ENCODE results near the gene G6PC1.
"Not testable (repeated sequence)": the region's sequence is repeated elsewhere in the genome, so short reads cannot be mapped to it uniquely, and the experiment has no call there.

Gene G6PC1

DNA sequence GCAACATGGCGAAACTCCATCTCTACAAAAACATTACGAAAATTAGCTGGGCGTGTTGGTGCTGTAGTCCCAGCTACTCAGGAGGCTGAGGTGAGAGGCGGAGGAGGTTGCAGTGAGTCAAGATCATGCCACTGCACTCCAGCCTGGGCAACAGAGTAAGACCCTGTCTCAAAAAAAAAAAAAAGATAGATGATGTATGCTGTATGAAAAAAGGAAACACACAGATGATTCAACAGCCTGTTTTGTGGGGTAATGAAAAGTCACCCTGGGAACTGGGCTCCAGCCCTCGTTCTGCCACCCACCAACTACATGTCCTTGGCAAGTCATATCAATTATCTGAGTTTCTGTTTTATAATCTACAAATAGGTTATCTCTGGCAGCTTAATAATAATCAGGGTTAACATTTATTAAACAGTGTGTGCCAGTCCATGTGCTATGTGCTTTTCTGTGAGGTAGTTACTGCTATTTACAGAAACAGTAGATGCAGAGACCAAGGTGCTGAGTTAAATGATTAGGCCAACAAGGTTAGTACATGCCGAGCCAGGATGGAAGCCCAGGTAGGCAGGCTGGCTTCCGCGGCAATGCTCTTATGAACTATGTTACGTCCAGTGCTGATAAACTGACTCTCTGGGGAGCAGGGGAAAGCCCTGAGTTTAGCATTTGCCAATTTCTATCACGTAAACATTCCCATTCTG lies 1.1 kb downstream of the G6PC1 start:
- no peak for DNase-seq (ENCODE audit: low read depth, low spot score)

DNA sequence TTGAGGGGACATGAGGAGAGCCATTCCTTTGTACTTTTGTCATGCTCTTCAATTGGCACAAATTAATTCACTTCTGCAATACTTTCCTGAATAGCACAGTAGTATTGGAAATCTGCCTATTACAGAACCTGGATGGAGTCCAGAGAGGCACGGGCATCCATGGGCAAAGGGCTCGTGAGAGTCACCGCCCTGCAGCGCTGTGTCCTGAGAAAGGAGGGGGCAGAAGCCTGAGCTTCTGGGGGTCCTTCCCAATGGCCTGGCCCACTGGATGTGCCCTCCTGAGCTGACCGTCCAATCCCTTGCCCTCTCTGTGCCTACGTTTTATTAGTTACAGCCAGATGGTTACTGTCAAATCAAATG lies 3.5 kb downstream of the G6PC1 start:
- DNase-seq (ENCODE audit: low read depth, low spot score): no peak

DNA sequence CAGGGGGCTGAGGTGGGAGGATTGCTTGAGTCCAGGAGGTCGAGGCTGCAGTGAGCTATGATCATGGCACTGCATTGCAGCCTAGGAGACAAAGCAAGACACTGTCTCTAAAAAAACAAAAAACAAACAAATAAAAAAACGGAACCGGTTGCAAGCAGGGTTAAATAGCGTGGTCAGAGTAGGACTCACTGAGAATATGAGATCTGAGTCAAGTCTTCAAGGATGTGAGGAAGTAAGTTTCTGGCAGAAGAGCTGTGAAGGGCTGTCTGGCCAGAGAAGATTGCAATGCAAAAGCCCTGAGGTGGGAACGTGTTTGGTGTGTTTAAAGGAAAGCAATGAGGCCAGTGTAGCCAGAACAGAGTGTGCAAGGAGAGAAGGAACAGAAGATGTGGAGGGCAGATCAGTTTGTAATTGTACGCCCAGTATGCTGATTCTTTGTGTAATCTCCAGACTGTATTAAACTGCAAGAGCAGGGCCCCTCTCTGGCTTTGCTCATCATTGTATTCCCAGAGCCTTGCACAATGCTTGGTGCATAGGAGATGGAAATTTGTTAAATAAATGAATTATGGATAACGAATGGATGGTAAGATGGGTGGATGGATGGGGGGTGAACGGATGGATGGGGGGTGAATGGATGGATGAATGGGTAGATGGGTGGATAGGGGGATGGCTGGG lies 6.3 kb downstream of the G6PC1 start:
- DNase-seq (ENCODE audit: low read depth, low spot score): no peak

DNA sequence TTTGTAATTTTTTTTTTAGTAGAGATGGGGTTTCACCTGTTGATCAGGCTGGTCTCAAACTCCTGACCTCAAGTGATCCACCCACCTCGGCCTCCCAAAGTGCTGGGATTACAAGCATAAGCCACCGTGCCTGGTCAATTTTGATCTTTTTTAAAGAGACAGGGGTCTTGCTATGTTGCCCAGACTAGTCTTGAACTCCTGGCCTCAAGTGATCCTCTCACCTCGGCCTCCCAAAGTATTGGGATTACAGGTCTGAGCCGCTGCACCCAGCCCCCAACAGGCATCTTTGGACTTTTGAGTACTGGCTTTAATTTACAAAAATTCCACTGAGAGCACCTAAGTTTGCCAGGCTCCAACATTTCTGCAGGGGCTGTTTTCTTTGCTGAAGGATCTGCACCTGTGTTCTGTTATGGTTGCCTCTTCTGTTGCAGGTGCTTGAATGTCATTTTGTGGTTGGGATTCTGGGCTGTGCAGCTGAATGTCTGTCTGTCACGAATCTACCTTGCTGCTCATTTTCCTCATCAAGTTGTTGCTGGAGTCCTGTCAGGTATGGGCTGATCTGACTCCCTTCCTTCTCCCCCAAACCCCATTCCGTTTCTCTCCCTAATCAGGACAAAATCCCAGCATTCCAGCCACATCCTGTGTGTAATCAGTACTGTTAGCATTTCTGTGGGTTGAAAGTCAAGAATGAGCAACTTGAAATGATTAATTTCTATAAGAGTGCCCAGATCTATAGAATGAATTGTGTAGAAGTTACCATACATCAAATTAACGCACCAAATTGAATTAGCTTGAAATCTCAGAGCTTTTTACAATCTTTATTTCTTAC lies 8.5 kb downstream of the G6PC1 start:
- DNase-seq (ENCODE audit: low read depth, low spot score): peak; percentile 13

DNA sequence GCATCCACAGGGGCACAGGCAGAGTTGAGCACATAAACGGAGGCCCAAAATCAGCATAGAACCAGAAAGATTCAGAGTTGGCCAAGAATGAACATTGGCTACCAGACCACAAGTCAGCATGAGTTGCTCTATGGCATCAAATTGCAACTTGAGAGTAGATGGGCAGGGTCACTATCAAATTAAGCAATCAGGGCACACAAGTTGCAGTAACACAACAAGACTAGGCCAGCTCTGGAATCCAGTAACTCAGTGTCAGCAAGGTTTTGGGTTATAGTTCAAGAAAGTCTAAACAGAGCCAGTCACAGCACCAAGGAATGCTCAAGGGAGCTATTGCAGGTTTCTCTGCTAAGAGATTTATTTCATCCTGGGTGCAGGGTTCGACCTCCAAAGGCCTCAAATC lies 12.9 kb downstream of the G6PC1 start:
- no peak for DNase-seq (ENCODE audit: low read depth, low spot score)

DNA sequence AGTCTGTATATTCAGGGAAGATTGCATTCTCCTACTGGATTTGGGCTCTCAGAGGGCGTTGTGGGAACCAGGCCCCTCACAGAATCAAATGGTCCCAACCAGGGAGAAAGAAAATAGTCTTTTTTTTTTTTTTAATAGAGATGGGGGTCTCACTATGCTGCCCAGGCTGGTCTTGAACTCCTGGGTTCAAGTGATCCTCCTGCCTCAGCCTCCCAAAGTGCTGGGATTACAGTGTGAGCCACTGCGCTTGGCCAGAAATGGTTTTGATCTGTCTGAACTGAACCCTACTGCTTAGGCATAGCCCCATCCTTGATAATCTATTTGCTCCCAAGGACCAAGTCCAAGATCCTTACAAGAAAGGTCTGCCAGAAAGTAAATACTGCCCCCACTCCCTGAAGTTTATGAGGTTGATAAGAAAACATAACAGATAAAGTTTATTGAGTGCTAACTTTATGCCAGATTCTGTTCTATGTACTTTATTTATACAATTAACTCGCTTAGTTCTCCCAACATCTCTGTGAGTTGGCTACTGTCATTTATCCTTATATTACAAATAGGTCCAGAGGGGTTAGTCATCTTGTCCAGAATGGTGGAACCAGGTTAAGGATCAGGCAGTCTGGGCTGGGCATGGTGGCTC lies 13.5 kb downstream of the G6PC1 start:
- DNase-seq (ENCODE audit: low read depth, low spot score): no peak

DNA sequence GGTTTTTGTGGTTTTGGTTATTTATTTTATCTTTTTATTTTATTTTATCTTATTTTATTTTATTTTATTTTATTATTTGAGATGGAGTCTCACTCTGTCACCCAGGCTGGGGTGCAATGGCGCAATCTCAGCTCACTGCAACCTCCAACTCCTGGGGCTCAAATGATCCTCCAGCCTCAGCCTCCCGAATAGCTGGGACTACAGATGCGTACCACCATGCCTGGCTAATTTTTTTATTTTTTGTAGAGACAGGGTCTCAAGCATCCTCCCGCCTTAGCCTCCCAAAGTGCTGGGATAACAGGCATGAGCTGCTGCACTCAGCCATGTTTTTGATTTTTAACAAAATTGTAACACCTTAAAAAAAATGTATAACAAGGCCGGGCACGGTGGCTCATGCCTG lies 14.7 kb downstream of the G6PC1 start:
- DNase-seq (ENCODE audit: low read depth, low spot score): not testable (repeated sequence)

DNA sequence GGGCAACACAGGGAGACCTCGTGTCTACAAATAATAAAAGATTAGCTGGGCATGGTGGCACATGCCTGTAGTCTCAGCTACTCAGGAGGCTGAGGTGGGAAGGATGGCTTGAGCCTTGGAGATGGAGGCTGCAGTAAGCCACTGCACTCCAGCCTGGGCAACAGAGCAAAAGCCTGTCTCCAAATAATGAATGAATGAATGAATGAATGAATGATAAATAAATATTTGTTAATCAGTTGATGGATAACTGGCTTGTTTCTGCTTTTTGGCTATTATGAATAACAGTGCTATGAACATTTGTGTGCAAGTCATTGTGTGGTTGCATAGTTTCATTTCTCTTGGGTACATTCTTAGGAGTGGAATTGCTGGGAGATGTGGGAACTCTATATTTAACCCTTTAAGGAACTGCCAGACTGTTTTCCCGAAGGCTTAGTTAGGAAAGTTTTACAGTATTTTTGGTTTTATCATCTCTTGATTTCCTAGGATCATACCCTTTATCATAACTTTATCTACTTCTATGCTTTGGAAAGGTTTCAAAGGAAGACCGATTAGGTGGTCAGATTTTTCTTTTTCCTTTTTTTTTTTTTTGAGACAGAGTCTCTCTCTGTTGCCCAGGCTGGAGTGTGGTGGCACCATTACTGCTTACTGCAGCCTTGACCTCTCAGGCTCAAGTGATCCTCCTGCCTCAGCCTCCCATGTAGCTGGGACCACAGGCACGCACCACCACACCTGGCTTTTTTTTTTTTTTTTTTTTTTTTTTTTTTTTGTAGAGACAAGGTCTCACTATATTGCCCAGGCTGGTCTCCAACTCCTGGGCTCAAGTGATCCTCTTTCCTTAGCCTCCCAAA lies 16.0 kb downstream of the G6PC1 start:
- DNase-seq (ENCODE audit: low read depth, low spot score): not testable (repeated sequence)

DNA sequence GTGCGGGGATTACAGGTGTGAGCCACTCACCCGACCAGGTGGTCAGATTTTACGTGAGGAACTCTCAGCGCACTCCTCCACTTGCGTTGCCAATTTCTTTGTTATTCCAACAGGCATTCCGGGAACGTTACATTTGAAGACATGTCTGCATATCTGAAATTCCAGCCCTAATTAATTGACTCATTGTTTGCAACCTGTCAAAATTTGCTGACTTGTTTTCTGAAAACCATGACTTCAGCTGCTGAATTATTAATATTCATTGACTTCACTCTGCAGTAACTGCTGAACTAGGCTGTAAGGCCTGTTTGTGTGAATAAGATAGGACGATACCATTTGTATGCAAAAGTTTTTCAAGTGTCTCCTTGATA lies 16.6 kb downstream of the G6PC1 start:
- DNase-seq (ENCODE audit: low read depth, low spot score): peak; percentile 32

DNA sequence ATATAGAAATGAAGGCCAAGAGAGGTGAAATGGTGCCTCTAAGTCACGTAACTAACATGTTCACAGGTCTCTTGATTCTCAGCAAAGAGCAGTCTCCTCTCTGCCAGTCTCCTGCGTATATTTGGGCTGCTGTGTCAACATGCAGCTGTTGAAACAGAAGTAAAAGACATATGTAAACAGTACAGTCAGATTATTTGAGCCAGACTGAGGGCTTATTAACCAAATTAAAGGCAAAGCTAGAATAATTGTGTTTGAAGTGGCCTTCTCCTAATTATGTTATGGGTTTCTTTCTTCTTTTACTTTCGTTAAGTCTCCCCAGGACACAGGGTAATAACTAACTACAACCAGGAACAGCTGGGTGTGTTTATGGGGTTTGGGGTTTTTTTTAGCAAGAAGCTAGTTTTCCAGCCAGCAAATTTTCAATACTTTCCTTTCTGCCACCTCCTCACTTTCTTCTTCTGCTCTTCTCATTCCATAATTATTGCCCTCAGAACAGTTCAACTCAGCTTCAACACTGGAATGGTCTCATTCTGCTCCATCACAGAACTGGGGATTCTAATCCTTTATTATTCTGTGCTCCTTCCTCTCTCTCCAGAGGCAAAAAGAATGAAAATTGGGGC lies 18.4 kb downstream of the G6PC1 start:
- no peak for DNase-seq (ENCODE audit: low read depth, low spot score)

DNA sequence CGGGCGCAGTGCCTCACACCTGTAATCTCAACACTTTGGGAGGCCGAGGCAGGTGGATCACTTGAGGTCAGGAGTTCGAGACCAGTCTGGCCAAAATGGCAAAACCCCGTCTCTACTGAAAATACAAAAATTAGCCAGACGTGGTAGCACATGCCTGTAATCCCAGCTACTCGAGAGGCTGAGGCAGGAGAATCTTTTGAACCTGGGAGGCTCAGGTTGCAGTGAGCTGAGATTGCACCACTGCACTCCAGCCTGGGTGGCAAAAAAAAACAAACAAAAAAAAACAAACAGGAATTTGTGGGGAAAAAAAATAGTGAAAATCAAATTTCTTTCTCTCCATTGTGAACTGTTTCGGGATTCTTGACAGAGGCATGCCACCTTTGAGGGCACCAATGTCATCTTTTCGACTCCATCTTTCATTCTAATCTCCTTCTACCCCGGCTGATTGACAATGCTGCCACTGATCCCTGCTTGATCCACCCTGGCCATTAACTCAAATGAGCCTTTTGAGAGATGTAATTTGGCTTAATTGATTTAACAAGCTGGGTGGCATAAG lies 19.0 kb downstream of the G6PC1 start:
- not testable (repeated sequence) for DNase-seq (ENCODE audit: low read depth, low spot score)

DNA sequence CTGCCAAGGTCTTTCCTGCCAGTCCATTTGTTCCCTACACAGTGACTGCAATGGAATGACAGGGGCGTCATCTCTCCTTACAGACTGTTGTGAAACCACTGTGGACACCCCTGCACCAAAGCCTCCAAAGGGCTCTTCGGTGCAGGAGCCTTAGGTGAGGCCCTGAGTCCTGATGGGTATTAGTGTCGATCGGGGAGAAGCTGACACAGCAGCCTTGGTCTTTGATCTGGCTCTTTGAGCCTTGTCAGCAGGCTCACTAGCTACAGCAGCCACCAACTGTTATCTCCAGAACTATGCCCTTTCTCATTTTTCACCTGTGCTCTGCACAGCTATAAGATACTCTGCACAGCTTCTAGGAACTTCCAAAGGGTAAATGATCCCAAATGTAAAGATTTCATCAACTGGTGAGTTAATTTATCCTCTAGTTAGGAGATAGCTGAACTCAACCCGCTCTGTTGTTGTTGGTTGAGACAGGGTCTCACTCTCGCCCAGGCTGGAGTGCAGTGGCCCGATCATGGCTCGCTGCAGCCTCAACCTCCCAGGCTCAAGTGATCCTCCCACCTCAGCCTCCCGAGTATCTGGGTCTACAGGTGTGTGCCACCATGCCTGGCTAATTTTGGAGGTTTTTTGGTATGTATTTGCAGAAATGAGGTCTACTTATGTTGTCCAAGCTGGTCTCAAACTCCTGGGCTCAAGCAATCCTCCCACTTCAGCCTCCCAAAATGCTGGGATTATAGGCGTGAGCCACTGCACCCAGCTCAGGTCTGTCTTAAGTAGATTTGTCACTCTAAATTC lies 19.7 kb downstream of the G6PC1 start:
- no peak for DNase-seq (ENCODE audit: low read depth, low spot score)

DNA sequence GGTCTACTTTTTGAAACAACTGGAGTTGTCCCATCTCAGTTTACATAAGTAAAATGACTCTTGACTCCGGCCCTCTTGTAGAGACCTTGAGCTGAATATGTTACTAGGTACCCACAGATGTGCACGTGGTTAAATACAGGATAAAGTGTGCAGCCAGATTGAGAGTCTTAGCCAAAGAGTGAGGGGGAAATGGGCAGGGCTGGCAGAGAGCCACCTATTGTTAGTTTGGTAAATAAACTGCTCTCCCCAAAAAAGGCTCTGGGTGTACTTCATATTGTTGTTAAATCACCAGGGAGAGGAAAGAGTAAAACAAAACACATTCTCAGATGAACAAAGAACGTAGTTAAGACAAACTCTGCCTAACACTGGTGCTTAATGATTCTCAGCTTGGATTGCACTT lies 20.3 kb downstream of the G6PC1 start:
- no peak for DNase-seq (ENCODE audit: low read depth, low spot score)

DNA sequence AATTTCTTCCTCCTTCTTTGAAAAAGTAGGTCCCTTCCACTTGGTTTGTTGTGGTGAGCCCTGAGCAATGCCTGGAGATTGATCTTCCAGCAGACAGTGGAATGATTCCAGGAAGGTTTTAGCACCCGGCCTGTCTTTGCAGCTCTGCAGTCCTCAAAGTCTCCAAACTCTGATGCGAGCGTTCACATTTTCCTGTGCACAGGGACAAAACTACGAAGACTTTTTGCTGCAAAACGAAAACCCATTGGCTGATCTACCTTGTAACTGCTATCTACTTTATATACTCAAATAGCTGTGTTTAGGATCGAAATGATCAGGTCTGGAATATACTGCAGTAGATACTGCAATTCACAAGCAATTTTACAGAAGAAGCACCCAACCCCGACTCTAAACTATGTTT lies 21.7 kb downstream of the G6PC1 start:
- DNase-seq (ENCODE audit: low read depth, low spot score): no peak

DNA sequence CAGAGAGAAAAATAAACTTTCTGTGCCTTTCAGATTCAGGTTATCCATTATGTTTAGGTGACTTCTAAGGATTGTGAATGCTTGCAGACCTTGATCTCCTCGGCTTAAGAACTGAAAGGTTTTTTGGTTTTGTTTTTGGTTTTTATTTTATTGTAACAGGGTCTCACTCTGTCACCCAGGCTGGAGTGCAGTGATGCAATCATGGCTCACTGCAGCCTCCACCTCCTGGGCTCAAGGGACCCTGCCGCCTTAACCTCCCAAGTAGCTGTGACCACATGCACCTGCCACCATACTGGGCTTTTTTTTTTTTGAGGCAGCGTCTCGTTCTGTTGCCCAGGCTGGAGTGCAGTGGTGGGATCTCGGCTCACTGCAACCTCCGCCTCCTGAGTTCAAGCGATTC lies 22.9 kb downstream of the G6PC1 start:
- DNase-seq (ENCODE audit: low read depth, low spot score): not testable (repeated sequence)

DNA sequence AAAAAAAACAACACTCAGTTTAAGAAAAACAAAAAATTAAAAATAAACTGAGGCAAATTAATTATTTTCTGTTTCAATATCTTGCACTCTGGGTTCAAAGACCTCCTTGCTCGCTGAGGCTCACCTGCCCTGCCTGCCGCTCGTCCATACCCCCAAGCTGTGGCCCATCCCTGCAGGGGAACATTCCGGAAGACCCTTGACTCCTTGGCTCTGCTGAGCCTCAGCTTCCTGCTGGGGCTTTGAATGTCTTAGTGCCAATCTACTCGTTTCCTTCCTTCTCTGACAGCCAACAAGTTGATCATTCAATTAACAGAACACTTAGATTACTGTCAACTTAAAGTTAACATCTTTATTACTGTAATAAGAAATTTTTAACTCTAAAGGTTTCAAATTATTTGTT lies 24.3 kb downstream of the G6PC1 start:
- DNase-seq (ENCODE audit: low read depth, low spot score): no peak

DNA sequence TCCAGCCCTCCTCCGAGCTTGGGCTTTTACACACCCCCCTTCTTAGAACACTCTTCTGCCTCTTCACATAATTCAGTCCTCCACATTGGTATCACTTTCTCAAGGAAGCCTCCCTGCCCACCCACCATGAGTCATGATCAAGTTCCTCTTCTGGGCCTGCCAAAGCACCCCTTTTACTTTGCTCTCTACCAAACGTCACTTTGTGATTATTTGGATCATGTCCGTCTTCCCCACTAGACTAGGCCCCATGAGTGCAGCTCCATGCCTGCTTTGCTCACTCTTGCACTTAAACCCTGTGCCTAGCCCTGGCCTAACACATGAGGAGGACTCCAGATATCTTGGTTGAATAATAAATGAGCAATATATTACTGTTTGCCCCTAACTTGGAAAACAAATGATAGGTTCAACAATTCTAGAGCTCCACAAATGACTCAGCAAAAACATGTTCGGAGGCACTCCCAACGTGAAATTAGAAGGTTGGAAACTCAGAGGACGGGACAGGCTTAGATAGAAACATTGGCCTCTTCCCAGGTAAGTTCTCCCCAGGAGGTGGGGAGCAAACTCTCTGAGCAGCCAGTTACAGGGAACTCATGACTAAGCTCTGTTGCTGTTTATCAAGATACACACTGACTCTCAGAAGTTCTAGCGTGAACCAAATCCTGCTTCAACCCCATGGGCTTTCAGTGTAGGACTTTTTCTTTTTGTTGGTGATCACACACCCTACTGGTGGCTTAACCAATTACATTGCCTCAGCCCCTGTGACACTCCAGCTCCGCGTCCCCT lies 28.3 kb downstream of the G6PC1 start:
- DNase-seq (ENCODE audit: low read depth, low spot score): peak; percentile 77

DNA sequence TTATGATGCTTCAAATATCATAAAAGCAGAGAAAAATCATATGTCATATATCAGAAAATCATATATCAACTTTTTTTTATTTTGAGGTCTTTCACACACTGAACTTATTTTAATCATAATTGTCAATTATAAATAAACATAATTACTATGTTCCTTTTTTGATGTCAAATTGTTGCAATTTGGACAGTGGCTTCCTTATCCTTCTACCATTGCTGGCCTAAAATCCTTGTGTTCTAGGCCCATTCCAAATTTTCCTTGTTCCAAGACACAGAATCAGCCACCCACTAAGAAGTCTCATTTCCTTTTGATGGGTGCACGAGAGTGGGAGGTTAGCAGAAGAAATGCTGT lies 28.9 kb downstream of the G6PC1 start:
- no peak for DNase-seq (ENCODE audit: low read depth, low spot score)

Data from astrocyte of the hippocampus (primary cell).